HG02981 (cell line): Measurements from ENCODE around the gene SREK1.
"Not testable (repeated sequence)": the region's sequence is repeated elsewhere in the genome, so short reads cannot be mapped to it uniquely, and the experiment has no call there.

Experiments used
- ATAC-seq: cut with Tn5 transposase; IDR thresholded peaks from one replicate; pipeline ENCODE4 v1.9.1; 2021; ENCODE audit warnings: mild to moderate bottlenecking, moderate library complexity; ENCODE audit not compliant: unreplicated experiment

Gene SREK1, protein sequence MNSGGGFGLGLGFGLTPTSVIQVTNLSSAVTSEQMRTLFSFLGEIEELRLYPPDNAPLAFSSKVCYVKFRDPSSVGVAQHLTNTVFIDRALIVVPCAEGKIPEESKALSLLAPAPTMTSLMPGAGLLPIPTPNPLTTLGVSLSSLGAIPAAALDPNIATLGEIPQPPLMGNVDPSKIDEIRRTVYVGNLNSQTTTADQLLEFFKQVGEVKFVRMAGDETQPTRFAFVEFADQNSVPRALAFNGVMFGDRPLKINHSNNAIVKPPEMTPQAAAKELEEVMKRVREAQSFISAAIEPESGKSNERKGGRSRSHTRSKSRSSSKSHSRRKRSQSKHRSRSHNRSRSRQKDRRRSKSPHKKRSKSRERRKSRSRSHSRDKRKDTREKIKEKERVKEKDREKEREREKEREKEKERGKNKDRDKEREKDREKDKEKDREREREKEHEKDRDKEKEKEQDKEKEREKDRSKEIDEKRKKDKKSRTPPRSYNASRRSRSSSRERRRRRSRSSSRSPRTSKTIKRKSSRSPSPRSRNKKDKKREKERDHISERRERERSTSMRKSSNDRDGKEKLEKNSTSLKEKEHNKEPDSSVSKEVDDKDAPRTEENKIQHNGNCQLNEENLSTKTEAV

DNA sequence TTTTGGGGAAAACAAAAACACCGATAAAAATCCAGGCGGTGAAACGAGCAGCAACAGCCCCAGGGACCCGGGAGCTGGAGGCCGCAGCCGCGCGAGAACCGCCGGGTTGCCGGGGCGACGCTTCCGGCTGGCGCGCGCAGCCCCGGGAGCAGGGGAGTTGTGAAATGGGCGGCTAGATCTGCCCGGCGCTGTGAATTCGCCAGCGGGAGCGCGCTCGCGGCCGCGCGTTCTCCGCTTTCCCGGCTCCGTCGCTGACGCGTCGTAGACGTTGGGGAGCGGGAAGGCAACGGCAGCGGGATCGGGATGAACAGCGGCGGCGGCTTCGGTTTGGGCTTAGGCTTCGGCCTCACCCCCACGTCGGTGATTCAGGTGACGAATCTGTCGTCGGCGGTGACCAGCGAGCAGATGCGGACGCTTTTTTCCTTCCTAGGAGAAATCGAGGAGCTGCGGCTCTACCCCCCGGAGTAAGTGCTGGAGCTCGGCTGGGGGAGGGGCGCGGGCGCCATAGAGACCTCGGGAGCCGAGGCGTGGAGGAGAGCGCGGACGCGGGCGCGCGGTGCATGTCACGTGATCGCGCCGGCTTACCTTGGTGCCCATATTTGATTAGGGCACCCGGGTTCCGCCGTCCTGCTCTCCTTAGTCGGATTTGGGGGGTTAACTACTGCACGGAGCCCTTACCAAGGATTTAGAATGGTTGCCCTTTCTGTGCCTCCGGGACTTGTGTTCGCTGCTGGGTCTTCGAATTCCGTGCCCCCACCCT is at the start of gene SREK1:
TSS of gene SREK1 (plus strand) at position 227 of the 760 bp plus-strand sequence. CDS start at position 304, 77 bp downstream.
- ATAC-seq: peak; percentile 86

DNA sequence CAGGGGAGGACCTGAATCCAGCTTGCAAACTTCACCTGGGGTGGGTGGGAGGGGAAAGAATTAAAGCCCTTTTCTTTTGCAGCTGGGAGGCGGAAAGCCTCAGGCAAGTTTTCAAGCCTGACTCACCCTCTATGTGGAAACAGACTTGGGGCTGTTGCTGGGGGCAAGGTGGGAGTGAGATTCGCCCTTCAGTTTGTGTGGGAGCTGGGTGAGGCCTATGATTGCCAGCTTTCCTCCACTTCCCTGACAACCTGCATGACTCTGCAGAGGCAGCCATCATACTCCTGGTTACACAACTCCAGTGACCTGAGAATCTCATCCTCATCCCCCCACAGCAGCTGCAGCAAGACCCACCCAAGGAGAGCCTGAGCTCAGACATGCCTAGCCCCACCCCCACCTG is 43.2 kb upstream of the SREK1 start:
- ATAC-seq: no peak

DNA sequence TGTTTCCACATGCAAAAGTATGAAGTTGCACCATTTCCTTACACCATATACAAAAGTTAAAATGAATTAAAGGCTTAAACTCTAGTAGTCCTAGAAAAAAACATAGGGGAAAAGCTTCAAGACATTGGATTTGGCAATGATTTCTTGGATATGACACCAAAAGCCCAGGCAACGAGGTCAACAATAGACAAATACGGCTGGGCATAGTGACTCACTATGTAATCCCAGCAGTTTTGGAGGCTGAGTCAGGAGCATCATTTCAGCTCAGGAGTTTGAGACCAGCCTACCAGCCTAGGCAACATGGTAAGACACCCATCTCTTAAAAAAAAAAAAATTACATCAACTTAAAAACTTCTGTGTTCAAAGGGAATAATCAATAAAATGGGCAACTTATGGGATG is 30.9 kb upstream of the SREK1 start:
- ATAC-seq: no peak

DNA sequence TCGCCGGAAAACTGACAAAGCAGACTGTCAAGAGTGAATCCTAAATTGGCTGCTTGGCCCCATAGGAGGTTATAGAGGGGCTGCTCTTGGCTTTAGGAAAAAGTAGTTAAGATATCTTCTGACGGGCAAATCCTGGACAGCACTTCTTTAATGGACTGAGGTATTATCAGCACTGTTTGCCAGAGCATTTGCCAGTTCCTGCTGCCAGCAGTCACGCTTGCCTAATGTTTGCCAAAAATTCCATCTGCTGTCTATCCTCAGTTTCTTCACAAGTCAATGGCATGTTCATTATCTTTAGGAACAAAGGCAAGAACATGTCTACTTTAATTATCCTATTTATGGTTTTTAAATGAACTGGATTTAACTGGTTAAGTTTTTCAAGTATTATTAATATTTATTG is 25.8 kb upstream of the SREK1 start:
- ATAC-seq: no peak

DNA sequence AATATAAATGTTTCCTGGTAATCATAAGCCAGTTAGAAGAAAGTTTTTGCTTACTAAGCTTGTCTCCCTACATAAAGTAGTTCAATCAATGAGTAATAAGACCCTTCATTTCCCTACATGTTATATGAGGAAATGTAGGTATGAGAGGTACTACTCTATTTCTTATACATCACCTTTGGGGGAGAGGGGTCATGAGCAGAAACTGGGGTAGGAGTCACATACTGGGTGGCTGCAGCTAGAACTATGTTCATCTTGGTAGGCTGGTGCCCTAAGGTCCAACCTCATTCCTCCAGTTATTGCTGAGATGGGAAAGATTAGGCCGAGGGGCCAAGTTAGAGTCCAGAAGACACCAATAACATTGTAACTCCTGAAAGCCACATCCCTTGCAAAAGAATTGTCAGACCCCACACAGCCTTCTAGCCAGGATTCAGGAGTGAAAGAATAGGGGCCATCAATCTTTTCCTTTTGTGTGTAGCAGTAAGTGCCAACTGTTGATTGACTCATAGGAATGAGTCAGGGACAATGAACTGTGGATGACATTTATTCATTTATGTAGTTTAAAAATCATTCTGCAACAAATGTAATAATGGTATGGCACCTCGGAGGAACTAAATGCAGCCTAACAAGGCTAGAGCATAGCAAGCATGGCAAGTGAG is 21.6 kb upstream of the SREK1 start:
- no peak for ATAC-seq

DNA sequence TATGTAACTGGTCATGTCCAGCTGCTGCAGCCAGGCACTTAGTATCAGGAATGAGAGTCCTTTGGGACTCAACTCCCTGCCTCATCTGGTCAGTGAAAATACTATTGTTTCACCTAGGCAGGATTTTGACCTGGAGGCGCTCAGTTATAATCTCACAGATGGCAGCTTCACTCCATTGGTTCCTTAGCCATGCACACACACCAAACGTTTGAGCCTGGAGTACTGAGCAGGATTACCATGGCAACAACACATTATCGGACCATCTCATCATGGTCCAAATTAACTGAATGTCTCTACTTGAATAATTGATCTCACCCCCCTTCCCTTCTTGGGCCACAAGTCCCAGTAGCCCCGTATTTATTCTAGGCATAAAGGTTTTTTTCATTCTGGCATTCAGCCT is 15.0 kb upstream of the SREK1 start:
- ATAC-seq: no peak

DNA sequence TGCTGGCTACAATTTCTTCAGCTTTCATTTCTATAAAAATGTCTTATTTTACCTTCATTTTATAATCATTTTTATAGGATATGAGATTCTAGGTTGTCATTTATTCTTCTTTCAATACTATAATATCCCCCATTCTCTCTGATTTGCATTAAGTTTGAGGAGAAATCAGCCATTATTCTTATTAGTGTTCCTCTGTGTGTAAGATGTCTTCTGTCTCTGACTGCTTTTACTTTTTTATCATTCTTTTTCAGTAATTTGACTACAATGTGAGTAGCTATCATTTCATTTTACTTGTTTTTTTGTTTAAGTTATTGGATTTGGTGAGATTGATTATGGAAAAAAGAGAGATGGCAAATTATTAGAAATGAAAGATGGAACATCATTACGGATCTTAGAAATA is 13.6 kb upstream of the SREK1 start:
- no peak for ATAC-seq

DNA sequence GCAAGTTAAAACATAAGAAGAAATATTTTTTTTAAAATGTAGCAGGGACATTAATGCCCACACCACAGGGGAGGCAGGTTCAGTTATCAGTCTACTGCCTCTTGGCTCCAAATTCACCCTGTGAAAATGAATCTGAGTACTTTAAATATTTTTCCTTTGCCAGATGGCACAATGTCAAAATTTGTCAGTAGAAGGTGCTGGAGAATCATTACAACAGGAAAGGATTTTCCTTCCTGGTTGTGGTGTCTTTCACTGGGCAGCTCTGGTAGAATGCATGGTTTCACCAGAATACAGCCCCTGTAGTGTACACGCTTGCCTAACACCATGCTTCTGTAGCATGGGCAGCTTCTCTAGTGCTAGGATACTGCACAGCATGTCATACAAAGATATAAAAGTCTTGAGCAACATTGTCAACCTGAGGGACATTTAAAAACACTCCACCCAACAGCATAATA is 9.7 kb upstream of the SREK1 start:
- ATAC-seq: no peak

DNA sequence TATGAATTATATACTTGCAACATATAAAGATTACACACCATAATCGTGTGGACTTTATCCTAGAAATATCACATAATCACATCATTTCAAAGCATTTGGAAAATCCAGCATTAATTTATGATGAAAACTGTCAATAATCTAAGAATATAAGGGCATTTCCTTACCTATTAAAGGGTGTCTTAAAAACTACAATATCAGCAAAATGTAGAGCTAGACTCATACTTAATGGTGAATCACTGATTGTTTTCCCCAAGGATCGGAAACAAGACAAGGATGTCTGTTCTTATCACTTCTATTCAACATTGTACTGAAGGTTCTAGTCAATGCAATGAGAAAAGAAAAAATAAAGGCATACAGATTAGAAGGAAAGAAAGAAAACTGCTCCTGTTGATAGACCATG is 8.0 kb upstream of the SREK1 start:
- no peak for ATAC-seq

DNA sequence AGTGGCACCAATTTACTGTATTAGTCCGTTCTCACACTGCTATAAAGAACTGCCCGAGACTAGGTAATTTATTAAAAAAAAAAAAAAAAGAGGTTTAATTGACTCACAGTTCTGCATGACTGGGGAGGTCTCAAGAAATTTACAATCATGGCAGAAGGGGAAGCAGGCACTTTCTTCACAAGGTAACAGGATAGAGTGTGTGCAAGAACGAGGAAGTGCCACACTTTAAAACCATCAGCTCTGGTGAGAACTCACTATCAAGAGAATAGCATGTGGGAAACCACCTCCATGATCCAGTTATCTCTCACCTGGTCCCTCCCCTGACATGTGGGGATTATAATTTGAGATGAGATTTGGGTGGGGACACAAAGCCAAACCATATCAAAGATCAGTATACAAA is 7.2 kb upstream of the SREK1 start:
- not testable (repeated sequence) for ATAC-seq

DNA sequence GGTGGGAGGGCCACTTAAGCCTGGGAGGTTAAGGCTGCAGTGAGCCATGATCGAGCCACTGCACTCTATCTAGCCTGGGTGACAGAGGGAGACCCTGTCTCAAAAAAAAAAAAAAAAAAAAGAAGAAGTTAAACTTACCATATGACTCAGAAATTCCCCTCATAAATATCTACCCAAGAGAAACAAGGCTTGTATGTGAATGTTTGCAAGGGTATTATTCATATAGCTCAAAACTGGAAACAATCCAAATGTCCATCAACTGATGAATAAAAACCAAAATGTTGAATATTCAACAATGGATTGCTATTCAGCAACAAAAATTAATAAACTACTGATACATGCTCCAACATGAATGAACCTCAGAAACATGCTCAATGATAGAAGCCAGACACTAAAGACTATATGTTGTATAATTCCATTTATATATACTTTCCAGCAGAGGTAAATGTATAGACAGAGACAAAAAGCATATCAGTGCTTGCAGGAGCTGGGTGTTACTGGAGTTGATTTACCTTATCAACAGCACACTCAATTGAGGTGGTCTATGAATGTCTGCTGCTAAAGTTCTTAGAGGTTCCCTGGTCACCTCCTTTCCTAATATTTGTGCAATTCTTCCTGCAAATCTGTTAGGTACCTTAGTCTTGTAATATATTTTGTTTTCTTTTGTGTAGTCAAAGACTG is 5.3 kb upstream of the SREK1 start:
- no peak for ATAC-seq

DNA sequence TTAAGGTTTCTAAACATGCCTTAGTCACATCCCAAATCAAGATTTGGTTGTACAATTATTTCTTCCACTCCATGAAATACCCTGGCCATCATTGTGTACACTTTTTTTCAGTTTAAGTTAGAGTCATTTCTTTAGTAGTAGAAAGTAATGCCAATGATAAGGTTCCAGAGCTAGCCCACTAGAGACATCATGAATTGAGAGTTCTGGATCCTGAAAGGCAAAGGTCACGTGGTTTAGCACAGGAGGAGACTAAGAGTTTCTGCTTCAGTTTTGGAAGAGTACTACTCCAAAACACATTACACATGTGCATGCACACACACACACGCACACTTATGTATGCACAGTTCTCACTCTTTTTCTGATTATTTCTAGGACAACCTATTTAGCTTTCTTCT is 4.8 kb upstream of the SREK1 start:
- no peak for ATAC-seq

DNA sequence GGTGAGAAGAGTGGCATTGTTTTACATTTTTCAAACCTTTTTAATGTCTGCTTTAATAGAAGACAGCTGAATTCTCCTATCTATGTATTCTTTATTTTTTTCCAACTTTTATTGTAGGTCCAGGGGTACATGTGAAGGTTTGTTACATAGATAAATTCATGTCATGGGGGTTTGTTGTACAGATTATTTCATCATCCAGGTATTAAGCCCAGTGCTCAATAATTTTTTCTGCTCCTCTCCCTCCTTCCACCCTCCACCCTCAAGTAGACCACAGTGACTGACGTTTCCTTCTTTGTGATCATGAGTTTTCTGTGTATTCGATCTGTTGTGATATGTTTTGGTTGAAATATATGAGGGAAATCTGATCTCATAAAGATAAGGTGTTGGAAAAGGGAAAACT is 1.7 kb upstream of the SREK1 start:
- ATAC-seq: no peak

DNA sequence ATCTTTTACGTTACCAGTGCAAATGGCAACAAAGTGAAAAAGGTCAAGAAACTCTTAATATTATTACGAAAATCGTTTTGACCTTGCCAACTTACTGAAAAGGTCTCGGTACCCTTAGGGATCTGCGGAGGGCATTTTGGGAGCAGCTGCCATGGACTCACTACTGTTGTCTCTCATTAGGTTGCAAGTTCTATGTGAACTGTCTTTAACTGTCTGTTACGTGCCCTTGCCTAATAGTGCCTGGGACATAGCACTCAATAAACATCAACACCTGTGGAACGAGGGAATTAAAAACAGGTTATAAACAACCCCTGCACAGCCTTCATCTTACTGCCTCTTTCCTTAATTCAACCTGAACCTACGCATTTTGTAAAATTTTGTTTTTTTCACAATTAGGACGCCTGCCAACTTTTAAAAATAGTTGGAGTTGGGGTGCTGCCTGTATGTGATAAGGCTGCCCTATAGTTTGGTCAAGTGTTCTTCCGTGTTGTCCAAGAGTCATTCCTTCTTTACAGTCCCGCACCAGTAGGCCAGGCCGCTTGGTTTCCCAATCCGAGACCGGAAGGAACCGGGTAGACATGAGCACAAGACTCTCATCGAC is 527 bp upstream of the SREK1 start:
- peak; percentile 11 for ATAC-seq

DNA sequence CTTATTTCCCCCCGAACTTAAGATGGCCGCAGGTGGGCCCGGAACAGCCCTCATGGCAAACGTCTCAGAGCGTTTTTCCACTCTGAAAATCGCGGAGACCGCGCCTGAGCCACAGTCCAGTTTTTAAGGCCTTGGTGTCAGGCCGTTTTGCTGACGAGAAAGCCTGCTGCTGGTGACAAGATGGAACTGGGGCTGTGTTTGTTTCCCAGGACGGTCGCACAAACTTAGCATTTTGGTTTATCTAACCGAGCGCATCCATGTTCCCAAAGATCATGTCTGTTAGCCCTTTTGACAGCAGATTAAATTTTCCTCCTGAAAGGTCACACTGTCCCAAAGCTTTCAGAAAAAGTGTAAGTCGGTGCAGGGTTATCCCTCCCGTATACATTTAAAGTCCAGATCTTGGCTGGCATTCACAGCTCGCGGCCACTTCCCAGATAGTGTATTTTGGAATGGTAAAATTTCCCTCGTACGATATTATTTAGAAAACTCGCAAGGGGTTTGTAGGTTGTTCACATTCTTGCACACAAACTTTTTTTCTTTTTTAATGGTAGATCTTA is 812 bp downstream of the SREK1 start:
- ATAC-seq: peak; percentile 42

DNA sequence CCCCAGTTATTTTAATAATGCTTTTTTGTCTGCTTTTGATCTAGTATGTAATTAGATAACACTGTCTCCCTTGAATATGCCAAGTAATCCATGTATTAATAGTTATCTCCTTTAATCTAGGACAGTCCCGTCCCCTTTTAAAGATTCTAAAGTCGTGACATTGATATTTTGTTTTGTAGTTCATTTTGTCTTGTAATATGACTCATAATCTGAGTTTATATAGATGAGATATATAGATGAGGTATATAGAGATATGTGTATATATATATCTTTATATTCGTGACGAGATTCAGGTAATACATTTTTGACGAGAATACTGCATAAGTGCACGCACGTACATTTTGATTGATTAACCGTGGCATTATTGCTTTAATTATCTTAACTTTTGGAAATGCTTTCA is 1.6 kb downstream of the SREK1 start:
- ATAC-seq: no peak

DNA sequence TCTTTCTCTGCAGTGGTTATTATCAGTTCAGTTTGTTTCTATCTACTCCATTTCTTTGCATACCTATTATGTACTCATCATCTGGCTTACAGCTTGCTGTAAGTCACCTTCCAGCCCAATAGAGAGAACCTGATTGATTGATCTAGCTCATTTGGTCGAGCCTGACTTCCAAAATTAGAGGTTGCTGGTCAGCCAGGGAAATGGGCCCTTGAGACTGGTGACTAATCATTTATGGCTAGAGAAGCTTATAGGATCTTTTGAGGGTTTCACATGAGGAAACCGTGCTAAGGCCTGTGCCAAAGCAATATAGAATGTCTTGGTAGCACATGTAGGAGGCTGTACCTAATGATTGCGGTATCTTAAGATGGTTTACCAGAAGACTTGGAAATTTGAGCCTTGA is 5.8 kb downstream of the SREK1 start:
- no peak for ATAC-seq

DNA sequence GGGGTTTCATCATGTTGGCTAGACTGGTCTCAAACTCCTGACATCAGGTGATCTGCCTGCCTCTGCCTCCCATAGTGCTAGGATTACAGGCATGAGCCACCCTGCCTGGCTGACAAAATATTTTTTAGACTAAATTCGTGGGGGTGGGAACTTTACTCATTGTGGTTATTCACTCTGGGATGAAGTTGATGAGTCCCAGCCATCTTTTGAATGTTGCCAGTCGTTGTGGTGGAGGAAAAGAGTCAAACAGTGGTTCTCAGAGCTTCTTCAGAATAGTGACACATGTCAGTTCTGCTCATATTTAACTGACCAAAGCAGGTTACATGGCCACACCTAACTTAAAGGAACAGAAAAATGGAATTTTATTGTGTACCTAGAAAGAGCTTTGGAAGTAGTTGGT is 6.9 kb downstream of the SREK1 start:
- no peak for ATAC-seq

DNA sequence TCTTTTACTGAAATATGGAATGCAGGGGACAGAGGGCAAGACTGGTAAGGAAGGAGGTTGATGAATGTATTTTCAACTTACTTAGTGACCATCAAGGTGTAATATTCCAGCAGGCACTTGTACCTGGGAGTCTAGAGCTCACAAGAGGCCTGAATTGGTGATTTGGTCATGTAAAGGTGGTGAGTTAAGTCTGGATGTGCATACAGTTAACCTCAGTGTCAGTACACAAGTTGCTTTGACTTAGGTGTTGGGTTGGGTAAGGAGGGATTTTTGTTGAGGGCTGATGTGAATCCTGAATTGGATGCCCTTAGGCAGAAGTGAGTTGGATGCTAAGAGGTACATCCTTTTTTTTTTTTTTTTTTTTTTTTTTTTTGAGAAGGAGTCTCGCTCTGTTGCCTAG is 7.4 kb downstream of the SREK1 start:
- ATAC-seq: no peak

DNA sequence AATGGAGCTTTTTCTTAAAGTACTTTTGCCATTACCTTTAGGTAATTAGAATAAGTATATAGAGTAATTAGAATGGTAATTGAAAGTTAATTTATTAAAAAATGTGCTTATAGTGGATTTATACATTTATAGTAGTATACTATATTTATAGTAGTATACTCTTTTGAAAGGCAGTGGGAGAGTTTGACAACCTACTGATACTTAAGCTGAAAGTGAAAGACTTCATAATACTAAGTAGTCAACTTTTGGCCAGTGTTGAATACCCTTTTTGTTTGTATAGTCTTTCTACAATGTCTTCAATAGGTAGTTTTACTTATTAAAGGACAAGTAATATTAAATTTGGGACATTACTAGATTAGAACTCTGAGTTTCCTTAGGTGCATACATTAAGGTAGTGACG is 12.9 kb downstream of the SREK1 start:
- no peak for ATAC-seq
